ENCODE measurements around the gene DLK2.
"Not testable (repeated sequence)": the region's sequence is repeated elsewhere in the genome, so short reads cannot be mapped to it uniquely, and the experiment has no call there.

- not testable (repeated sequence) for TF ChIP-seq EZH2 (IDR thresholded peaks at IDR 0.05; ENCODE audit: insufficient read depth, poor library complexity, severe bottlenecking); EZH2phosphoT487 (IDR thresholded peaks at IDR 0.05; ENCODE audit: insufficient read depth, low read depth)
Observed at GRCh38 chr6:43415275-43415674, 40.1 kb downstream of the DLK2 start.
